CD4-positive, alpha-beta T cell treated with Interleukin-15 for 1 hour (primary cell): ENCODE results near the gene IL9R.
"Not testable (repeated sequence)": the region's sequence is repeated elsewhere in the genome, so short reads cannot be mapped to it uniquely, and the experiment has no call there.

Experiments used
- DNase-seq: peaks from one replicate; pipeline ENCODE4 v3.0.0-alpha.2; 2020

Gene IL9R

DNA sequence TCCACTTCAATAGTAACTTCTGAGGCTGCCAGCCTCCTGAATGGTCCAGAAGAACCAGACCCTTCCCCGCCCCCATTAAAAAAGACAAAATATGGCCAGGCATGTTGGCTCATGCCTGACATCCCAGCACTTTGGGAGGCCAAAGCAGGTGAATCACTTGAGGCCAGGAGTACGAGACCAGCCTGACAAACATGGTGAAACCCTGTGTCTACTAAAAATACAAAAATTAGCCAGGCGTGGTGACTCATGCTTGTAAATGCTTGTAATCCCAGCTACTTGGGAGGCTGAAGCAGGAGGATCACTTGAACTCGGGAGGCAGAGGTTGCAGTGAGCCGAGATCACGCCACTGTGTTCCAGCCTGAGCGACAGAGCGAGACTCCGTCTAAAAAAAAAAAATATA is 2.3 kb downstream of the IL9R start:
- not testable (repeated sequence) for DNase-seq

DNA sequence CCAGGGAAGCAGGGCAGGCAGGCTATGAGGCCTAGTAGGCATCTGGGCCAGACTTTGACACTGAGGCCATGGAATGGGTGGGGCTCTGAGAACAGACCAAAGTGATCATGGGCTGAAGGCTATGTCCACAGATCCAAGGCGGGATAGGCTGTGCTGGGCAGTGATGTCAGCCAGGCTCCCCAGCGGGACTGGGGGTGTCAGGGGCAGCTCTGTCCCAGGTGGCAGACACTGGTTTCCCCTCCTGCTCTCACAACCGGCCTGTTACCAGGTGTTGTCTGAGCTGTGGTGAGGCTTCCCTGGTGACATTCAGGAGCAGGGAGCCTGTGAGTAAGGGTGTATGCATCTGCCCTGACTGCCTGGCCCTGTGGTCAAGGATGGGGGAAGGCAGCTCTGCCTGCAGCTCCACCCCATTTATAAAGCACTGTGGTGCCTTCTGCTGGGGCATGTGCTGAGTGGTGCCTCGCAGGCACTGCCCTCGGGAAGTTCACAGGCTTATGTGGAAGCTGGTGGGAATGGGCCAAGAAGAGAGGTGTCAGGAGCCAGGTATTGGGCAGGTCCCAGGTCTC is 2.9 kb downstream of the IL9R start:
- no peak for DNase-seq

DNA sequence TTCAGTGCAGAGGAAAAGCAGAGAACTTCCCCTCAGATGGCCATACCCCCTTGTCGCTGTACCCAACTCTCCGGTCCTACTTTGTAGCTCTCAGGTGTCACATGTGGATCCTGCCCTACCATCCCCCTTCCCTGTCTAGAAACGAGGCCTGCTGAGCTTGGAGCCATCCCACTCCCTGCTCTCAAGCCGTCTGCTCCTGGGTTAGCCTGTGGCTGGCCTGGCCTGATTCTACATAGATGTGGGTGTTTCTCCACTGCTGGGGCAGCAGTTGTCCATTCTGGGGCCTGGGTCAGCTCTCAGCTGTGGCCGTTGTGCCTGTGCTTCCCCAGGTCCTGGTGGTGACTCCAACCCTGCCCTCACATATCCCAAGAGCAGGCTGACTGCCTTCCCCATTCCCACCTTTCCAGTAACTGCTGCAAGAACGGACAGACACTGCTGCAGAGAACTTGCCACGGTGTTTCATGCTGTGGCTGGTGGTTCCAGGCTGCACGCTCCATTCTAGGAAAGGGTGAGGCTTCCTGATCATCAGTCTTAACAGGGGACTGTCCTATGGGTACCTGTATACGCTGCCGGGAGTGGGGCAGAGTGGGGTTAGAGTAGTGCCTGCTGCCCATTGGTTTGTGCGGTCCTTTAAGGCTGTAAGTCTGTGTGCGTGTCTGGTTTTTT is 3.6 kb downstream of the IL9R start:
- DNase-seq, result no peak

DNA sequence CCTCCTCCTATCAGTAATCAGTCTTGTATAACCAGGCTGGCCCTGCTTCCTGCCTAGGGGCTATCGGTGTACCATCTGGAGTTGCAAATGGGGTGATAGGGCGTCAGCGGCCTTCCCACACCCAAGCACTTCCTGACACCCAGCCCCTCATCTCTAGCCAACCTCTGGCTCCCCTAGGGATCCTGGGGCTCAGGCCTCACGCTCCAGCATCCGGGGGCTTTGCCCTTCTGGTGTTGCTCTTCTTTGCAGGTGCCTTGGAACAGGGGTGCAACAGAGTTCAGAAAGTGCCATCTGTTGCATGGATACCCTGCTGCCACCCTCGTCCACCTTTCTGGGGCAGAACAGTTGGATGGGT is 4.1 kb downstream of the IL9R start:
- no peak for DNase-seq

DNA sequence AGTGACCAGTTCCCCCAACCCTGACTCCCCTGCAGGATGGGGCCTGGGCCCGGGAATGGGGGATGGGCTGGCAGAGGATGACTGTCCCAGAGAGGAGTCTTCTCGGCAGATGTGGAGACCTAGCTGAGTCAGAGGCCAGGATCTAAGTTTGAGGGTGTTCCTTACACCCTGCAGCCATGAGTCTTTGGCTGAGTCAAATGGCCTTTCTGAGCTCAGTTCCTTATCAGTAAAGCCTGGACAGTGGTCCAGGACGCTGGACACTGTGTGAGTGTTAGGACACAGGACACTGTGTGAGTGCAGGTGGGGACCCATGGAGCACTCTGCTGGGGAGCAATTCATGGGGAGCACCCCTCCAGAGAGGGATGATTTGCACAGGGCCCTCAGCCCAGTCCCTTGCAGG is 5.0 kb downstream of the IL9R start:
- no peak for DNase-seq

DNA sequence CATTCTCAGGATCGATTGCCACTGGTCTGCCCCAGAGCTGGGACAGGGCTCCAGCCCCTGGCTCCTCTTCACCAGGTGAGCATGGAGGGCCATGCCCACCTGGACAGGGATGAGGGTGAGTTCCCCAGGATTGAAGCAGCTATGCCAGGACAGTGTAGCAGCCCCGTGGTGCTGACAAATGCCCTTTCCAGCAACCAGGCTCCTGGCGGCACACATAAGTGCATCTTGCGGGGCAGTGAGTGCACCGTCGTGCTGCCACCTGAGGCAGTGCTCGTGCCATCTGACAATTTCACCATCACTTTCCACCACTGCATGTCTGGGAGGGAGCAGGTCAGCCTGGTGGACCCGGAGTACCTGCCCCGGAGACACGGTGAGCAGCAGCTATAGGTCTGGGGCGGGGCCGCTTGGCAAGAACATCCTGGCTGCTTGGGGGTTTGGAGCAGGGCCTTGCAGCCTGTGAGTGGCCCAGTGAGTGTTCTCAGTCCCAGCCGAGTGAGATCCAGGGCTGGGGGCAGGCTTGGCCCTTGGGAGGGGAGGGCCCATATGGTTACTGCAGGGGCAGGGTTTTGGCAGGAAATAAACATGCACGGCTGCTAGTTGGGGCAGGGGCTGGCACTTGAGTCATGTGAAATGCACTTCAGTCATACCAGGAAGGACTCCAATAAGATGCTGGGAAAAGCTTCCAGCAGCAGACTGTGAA is 6.1 kb downstream of the IL9R start:
- no peak for DNase-seq

DNA sequence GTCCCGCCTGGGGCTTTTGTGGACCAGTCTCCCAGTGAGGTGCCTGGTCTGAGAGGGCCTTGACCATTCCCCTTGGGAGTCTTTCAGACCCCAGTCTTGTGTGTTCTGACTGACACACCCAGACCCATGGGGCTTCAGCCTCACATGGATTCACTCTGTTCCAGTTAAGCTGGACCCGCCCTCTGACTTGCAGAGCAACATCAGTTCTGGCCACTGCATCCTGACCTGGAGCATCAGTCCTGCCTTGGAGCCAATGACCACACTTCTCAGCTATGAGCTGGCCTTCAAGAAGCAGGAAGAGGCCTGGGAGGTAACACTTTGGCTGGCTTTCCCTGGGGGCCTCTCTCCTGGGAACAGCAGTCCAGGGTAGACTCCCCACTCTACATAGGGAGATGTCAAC is 6.8 kb downstream of the IL9R start:
- no peak for DNase-seq

DNA sequence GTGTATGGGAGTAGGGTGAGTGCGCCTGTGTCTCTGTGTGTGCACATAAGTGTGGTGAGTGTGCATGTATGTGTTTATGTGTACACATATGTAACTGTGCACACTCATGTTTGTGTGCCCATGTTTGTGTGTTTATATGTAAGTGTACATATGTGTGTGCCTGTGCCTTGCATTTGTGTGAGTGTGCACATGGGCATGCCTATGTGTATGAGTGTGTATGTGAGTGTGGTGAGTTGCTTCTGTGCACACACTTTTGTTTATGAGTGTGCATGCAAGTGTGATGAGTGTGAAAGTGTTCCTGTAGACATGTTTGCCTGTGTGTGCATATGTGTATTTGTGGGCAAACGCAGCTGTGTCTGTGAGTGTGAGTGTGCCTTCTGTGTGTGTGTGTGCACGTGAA is 7.2 kb downstream of the IL9R start:
- DNase-seq, result no peak

DNA sequence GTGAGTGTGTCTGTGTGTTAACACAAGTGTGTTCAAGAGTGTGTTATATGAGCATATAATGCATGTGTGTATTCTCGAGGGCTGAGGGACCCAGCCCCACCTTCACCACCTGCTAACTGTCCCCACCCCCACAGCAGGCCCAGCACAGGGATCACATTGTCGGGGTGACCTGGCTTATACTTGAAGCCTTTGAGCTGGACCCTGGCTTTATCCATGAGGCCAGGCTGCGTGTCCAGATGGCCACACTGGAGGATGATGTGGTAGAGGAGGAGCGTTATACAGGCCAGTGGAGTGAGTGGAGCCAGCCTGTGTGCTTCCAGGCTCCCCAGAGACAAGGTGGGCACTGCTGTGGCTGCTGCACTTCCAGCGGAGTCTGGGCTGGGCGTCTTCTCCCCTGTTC is 7.6 kb downstream of the IL9R start:
- no peak for DNase-seq

DNA sequence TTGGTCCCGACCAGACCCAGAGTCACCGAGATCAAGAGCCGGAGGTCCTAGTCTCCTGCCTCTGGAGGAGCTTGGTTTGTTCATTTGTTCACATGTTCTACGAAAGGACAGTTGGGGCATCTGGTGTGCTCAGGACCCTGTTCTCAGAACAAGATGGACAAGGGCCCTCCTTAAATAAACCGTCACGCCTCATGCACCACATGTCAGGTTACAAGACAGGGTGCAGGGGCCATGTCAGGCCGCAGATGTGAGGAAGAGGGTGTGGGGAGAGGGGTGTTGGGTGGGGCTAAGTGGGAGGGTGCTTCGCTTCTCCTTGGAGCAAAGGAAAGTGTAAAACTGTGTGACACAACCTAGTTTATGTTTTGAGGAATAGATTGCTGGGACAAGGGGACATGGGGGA is 9.0 kb downstream of the IL9R start:
- DNase-seq, result not testable (repeated sequence)

DNA sequence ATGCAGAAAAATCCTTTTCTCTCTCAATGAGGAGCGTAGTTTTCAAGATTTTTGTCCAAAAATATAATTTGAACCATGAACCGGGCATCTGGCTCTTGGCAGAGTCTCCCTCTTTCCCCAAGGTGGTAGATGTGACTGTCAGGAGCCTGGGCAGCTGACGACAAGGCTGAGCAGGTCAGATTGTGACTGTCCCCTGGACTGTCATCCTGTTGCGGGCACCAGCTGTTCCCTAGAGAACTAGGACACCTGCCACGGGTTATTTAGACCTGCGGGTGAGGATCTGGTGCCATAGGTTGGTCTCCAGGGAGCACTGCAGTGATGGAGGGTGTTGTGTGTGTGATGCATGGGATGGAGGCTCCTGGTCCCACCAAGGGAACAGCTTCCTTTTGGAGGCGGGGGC is 10.9 kb downstream of the IL9R start:
- not testable (repeated sequence) for DNase-seq

DNA sequence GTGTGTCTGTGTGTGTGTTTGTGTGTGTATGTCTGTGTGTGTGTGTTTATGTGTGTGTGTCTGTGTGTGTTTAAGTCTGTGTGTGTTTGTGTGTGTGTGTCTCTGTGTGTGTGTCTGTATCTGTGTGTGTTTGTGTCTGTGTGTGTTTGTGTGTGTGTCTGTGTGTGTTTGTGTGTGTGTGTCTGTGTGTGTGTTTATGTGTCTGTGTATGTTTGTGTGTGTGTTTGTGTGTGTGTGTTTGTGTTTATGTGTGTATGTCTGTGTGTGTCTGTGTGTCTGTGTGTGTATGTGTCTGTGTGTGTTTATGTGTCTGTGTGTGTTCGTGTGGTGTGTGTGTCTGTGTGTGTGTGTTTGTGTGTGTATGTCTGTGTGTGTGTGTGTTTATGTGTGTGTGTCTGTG is 11.4 kb downstream of the IL9R start:
- no peak for DNase-seq

DNA sequence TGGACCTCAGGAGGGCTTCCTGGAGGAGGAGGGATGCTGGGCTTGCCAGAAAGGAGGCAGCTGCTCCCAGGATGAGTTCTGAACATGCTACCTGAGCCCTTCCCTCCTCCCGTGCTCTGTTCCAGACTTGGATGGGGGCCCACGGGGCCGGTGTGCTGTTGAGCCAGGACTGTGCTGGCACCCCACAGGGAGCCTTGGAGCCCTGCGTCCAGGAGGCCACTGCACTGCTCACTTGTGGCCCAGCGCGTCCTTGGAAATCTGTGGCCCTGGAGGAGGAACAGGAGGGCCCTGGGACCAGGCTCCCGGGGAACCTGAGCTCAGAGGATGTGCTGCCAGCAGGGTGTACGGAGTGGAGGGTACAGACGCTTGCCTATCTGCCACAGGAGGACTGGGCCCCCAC is 12.2 kb downstream of the IL9R start:
- DNase-seq, result not testable (repeated sequence)

DNA sequence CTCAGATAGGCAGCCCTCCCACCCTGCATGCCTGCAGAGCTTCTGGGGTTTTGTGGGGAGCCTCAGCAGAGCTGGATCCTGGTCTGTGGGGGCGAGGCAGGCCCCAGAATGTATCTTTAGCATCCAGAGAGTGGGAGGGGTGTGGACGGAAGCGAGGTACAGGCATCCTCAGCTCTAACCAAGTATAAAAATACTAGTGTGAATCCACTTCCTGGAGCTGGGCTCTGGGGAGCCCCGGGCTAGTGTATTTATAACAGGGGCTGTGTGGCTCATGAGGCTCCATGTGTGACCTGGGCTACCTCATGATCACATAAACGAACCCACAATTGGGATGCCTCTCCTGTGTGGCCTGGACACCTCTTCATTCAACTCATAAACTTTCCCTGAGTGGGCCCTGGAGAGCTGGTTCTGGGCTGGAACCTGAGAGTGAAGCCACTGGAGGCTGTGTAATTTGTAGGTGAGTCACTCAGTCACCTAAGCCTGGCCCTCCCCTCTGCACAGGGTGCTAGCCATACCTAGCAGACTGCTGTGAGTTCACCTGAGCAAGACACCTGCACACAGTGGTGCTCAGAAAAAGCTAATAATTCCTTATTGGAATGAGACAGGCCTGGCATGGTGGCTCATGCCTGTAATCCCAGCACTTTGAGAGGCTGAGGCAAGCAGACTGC is 15.9 kb downstream of the IL9R start:
- not testable (repeated sequence) for DNase-seq

DNA sequence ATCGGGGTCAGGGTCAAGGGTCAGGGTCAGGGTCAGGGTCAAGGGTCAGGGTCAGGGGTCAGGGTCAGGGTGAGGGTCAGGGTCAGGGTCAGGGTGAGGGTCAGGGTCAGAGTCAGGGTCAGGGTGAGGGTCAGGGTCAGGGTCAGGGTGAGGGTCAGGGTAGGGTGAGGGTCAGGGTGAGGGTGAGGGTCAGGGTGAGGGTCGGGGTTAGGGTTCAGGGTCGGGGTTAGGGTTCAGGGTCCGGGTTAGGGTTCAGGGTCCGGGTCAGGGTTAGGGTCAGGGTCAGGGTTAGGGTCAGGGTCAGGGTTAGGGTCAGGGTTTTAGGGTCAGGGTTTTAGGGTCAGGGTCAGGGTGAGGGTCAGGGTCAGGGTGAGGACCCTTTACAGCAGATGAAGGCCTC is 22.4 kb downstream of the IL9R start:
- not testable (repeated sequence) for DNase-seq

DNA sequence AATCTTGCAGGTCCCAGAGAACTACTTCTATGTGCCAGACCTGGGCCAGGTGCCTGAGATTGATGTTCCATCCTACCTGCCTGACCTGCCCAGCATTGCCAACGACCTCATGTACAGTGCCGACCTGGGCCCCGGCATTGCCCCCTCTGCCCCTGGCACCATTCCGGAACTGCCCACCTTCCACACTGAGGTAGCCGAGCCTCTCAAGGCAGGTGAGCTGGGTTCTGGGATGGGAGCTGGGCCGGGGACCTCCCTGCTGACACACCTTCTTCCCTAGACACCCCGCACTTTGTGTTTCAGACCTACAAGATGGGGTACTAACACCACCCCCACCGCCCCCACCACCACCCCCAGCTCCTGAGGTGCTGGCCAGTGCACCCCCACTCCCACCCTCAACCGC is 25.5 kb downstream of the IL9R start:
- DNase-seq, result not testable (repeated sequence)

DNA sequence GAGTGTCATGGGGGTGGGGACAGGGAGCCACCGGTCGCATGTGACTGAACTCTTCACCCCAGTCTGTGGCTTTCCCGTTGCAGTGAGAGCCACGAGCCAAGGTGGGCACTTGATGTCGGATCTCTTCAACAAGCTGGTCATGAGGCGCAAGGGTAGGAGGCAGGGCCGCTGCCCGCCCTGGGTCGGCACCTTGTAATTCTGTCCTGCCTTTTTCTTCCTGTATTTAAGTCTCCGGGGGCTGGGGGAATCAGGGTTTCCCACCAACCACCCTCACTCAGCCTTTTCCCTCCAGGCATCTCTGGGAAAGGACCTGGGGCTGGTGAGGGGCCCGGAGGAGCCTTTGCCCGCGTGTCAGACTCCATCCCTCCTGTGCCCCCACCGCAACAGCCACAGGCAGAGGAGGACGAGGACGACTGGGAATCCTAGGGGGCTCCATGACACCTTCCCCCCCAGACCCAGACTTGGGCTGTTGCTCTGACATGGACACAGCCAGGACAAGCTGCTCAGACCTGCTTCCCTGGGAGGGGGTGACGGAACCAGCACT is 27.5 kb downstream of the IL9R start:
- not testable (repeated sequence) for DNase-seq

DNA sequence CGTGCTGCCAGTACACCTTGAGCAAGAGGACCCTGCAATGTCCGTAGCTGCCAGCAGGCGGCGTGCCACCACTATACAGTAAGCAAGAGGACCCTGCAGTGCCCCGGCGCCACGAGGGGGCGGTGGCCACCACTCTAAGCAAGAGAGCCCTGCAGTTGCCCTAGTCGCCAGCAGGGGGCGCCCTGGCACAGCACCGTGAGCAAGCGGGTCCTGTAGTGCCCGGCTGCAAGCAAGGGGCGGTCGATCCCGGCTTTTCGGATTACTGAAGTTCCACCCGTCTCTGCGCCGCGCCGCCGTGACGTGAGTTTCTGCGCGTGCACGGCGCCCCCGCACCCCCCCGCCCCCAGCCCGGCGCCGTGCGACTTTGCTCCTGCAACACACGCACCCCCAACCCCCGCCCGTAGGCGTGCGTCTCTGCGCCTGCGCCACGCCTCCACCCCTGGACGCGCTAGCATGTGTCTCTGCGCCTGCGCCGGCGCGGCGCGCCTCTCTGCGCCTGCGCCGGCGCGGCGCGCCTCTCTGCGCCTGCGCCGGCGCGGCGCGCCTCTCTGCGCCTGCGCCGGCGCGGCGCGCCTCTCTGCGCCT is 31.2 kb downstream of the IL9R start:
- not testable (repeated sequence) for DNase-seq

DNA sequence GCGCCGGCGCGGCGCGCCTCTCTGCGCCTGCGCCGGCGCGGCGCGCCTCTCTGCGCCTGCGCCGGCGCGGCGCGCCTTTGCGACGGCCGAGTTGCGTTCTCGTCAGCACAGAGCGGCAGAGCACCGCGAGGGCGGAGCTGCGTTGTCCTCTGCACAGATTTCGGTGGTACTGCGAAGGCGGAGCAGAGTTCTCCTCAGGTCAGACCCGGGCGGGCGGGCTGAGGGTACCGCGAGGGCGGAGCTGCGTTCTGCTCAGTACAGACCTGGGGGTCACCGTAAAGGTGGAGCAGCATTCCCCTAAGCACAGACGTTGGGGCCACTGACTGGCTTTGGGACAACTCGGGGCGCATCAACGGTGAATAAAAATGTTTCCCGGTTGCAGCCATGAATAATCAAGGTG is 31.8 kb downstream of the IL9R start:
- not testable (repeated sequence) for DNase-seq

DNA sequence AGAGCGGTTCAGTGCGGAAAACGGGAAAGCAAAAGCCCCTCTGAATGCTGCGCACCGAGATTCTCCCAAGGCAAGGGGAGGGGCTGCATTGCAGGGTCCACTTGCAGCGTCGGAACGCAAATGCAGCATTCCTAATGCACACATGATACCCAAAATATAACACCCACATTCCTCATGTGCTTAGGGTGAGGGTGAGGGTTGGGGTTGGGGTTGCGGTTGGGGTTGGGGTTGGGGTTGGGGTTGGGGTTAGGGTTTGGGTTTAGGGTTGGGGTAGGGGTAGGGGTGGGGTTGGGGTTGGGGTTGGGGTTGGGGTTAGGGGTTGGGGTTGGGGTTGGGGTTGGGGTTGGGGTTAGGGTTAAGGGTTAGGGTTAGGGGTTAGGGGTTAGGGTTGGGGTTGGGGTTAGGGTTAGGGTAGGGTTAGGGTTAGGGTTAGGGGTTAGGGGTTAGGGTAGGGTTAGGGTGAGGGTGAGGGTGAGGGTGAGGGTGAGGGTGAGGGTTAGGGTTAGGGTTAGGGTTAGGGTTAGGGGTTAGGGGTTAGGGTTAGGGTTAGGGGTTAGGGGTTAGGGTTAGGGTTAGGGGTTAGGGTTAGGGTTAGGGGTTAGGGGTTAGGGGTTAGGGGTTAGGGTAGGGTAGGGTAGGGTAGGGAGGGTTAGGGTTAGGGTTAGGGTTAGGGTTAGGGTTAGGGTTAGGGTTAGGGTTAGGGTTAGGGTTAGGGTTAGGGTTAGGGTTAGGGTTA is 32.4 kb downstream of the IL9R start:
- DNase-seq, result not testable (repeated sequence)

DNA sequence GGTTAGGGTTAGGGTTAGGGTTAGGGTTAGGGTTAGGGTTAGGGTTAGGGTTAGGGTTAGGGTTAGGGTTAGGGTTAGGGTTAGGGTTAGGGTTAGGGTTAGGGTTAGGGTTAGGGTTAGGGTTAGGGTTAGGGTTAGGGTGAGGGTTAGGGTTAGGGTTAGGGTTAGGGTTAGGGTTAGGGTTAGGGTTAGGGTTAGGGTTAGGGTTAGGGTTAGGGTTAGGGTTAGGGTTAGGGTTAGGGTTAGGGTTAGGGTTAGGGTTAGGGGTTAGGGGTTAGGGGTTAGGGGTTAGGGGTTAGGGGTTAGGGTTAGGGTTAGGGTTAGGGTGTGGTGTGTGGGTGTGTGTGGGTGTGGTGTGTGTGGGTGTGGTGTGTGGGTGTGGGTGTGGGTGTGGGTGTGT is 33.0 kb downstream of the IL9R start:
- DNase-seq, result not testable (repeated sequence)
